Uterus (tissue), 4 donors: Measurements from ENCODE around the gene PRKN. TPM values are rescaled to one million over a fixed set of nuclear protein-coding genes. Genes with fewer than 3 reads are reported as not detected.

ENCODE experiments used
- DNase-seq, 2 donors: peaks; one replicate each; pipeline ENCODE4 v3.0.0-alpha.2; 2019 to 2020
- H3K27ac ChIP-seq, 2 donors: fragments of 200-600 bp; sonication (generic); 1 replicate in 1 of 2; 2 replicates in 1 of 2; pipeline ENCODE4 v1.5.1; 2016 to 2018
- H3K27me3 ChIP-seq, 2 donors: fragments of 200-600 bp; sonication (generic); one replicate each; pipeline ENCODE4 v1.5.1; 2018 to 2019; ENCODE audit warnings: control low read depth in 1 of 2
- H3K36me3 ChIP-seq, 2 donors: fragments of 200-600 bp; sonication (generic); one replicate each; pipeline ENCODE4 v1.5.1; 2019; ENCODE audit warnings: control low read depth in 1 of 2
- H3K4me1 ChIP-seq, 2 donors: fragments of 200-600 bp; sonication (generic); one replicate each; pipeline ENCODE4 v1.5.1; 2018 to 2019; ENCODE audit warnings: control low read depth in 1 of 2
- H3K4me3 ChIP-seq, 2 donors: fragments of 200-600 bp; sonication (generic); 1 replicate in 1 of 2; 2 replicates in 1 of 2; pipeline ENCODE4 v1.5.1; 2018 to 2019; ENCODE audit warnings: mild to moderate bottlenecking in 1 of 2
- H3K9me3 ChIP-seq, 2 donors: fragments of 200-600 bp; sonication (generic); one replicate each; pipeline ENCODE4 v1.5.1; 2019; ENCODE audit warnings: control low read depth in 1 of 2
- CTCF ChIP-seq, 4 experiments: fragments of 200-600 bp in 2 of 4; fragments of 450-650 bp in 2 of 4; sonication (generic) in 2 of 4; IDR thresholded peaks; one replicate each; pipeline ENCODE4 v1.5.1; 2016 to 2019; ENCODE audit warnings: antibody characterized with exemption in 4 of 4, mild to moderate bottlenecking in 2 of 4, moderate library complexity in 1 of 4
- POLR2A ChIP-seq, 2 donors: fragments of 450-650 bp; IDR thresholded peaks; one replicate each; pipeline ENCODE4 v1.6.1; 2016; ENCODE audit warnings: antibody characterized with exemption in 2 of 2, mild to moderate bottlenecking in 1 of 2, moderate library complexity in 1 of 2
- intact Hi-C: fragments of 100-400 bp; cut with DNase I; formaldehyde crosslinking; loops from one replicate; pipeline ENCODE4 v1.15.1; 2023; ENCODE audit warnings: low total_unique reads
- total RNA-seq, 4 donors: library from RNA; depleted of rRNA in 3 of 4; stranded (reverse); fragments of >200 nt in 3 of 4; gene quantifications; one replicate each; pipeline versions ENCODE4 v1.1.0 to v1.2.4, GENCODE V29; 2014 to 2023
- donor health status: DM: yes; HTN: yes; CAD: no.

Gene PRKN
- total RNA-seq, 4 donors from 2014 or later, result 10.2 to 21.3 (median 13.1) TPM

GRCh38 chr6:162238675-162239074, 488.9 kb downstream of the PRKN start:
- intact Hi-C loops, result no loop called here
- Histone ChIP-seq H3K36me3 (no peaks in the 10 kb centered on the region), H3K4me1 (no peaks in the 10 kb centered on the region), H3K4me3 (no peak overlapping the region), H3K27ac (no peak overlapping the region), H3K27me3 (no peaks in the 10 kb centered on the region), H3K9me3 (no peaks in the 10 kb centered on the region)
- no peak for DNase-seq
- TF ChIP-seq CTCF (IDR thresholded peaks at IDR 0.05), result no peak
- no peak for TF ChIP-seq POLR2A (IDR thresholded peaks at IDR 0.05)

DNA sequence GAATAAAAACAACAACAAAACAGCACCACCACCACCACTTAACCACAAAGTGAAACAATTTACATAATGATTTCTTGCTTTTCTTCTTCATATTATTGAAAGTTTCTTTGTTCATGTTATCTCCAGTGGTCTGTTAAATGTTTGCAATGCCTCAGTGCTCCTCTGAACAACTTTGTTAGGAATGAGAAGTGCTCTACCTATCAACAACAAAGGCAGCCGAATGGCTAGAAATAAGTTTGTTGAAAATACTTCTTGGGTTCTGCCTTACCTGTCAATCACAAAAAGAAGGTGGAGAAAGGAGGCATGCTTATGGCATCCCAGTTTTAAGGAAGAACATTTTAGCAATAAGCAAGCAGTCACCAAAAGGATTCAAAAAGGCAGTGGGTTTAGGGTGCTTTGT, 490.2 kb downstream of the PRKN start:
- Histone ChIP-seq H3K9me3 (no peaks in the 10 kb centered on the region), H3K4me1 (no peaks in the 10 kb centered on the region), H3K36me3 (no peaks in the 10 kb centered on the region), H3K4me3 (no peak overlapping the region), H3K27me3 (no peaks in the 10 kb centered on the region), H3K27ac (no peak overlapping the region)
- intact Hi-C loops, result no loop called here
- TF ChIP-seq POLR2A (IDR thresholded peaks at IDR 0.05) (no peak), CTCF (IDR thresholded peaks at IDR 0.05) (no peak)
- no peak for DNase-seq

DNA sequence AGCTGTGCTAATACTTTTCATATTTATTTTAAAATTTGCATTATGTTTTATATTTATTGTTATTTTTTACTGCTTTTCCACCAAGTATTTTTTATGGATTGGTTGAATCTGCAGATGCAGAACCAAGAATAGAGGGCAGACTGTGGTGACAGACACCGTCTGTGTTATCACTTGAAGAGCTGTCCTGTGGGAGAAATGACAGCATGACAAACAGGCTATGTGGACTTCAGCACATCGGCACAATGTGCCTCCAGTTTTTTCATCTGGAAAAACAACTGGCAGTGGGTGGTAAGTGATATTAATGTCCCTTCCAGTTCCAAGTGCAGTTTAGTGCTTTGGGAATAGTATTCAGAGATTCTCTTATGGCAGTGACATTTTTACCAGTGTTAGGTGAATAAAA, 492.9 kb downstream of the PRKN start:
- TF ChIP-seq POLR2A (IDR thresholded peaks at IDR 0.05) (no peak), CTCF (IDR thresholded peaks at IDR 0.05) (no peak)
- Histone ChIP-seq H3K27me3 (no peaks in the 10 kb centered on the region), H3K4me1 (no peaks in the 10 kb centered on the region), H3K9me3 (no peaks in the 10 kb centered on the region), H3K4me3 (no peak overlapping the region), H3K36me3 (no peaks in the 10 kb centered on the region), H3K27ac (no peak overlapping the region)
- DNase-seq, result no peak
- intact Hi-C loops, result no loop called here

GRCh38 chr6:162230147-162230752, 497.3 kb downstream of the PRKN start:
- Histone ChIP-seq H3K9me3 (no peaks in the 10 kb centered on the region), H3K27ac (no peak overlapping the region), H3K4me3 (no peak overlapping the region), H3K27me3 (no peaks in the 10 kb centered on the region), H3K36me3 (no peaks in the 10 kb centered on the region), H3K4me1 (no peaks in the 10 kb centered on the region)
- TF ChIP-seq POLR2A (IDR thresholded peaks at IDR 0.05) (no peak), CTCF (IDR thresholded peaks at IDR 0.05) (no peak)
- DNase-seq, result no peak
- intact Hi-C loops, result no loop called here

- H3K4me1 ChIP-seq, result no peaks in the 10 kb centered on the region
- no peak overlapping the region for H3K27ac ChIP-seq
- no peaks in the 10 kb centered on the region for H3K9me3 ChIP-seq
- H3K36me3 ChIP-seq, result no peaks in the 10 kb centered on the region
- H3K27me3 ChIP-seq, result no peaks in the 10 kb centered on the region
- intact Hi-C loops, result no loop called here
- no peak for DNase-seq
- H3K4me3 ChIP-seq, result no peak overlapping the region
- TF ChIP-seq CTCF (IDR thresholded peaks at IDR 0.05), result no peak
- TF ChIP-seq POLR2A (IDR thresholded peaks at IDR 0.05), result no peak
Measured at GRCh38 chr6:162229093-162229492, 498.5 kb downstream of the PRKN start.
